ENCODE data around the gene ABHD11. TPM values are rescaled to one million over a fixed set of nuclear protein-coding genes. Genes with fewer than 3 reads are reported as not detected.

Gene ABHD11
- total and polyA plus RNA-seq, 9 of the 15 experiments (the other 6 are each of a cell fraction or from before 2014, with no cell fraction given): 7.7 to 44.2 (median 18.9) TPM

DNA sequence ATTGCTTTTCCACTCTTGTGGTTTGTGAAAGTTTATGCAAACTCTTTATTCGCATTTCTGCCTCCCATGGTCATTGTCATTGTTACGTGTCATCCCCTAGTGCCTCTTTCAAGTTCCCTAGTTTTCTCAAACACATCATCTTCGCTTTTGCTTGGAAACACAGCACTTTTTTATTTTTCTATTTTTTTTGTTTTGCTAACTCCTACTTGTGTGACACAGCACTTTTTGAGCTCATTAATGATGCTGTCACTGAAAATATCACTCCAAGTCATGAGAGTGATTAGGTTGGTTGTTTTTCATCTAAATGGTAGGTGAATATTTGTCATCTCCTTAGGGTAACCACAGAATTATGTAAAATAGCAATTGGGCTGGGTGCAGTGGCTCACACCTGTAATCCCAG lies 10.7 kb downstream of the ABHD11 start (continued):
- TF ChIP-seq, protein P1, sequence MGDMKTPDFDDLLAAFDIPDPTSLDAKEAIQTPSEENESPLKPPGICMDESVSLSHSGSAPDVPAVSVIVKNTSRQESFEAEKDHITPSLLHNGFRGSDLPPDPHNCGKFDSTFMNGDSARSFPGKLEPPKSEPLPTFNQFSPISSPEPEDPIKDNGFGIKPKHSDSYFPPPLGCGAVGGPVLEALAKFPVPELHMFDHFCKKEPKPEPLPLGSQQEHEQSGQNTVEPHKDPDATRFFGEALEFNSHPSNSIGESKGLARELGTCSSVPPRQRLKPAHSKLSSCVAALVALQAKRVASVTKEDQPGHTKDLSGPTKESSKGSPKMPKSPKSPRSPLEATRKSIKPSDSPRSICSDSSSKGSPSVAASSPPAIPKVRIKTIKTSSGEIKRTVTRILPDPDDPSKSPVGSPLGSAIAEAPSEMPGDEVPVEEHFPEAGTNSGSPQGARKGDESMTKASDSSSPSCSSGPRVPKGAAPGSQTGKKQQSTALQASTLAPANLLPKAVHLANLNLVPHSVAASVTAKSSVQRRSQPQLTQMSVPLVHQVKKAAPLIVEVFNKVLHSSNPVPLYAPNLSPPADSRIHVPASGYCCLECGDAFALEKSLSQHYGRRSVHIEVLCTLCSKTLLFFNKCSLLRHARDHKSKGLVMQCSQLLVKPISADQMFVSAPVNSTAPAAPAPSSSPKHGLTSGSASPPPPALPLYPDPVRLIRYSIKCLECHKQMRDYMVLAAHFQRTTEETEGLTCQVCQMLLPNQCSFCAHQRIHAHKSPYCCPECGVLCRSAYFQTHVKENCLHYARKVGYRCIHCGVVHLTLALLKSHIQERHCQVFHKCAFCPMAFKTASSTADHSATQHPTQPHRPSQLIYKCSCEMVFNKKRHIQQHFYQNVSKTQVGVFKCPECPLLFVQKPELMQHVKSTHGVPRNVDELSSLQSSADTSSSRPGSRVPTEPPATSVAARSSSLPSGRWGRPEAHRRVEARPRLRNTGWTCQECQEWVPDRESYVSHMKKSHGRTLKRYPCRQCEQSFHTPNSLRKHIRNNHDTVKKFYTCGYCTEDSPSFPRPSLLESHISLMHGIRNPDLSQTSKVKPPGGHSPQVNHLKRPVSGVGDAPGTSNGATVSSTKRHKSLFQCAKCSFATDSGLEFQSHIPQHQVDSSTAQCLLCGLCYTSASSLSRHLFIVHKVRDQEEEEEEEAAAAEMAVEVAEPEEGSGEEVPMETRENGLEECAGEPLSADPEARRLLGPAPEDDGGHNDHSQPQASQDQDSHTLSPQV (IDR thresholded peaks at IDR 0.05): no peak
- TF ChIP-seq SMARCE1 (IDR thresholded peaks at IDR 0.05): 0 out of 2 replicates have a peak, but pooled peaks have one; percentile 38
- TF ChIP-seq MEIS2 (IDR thresholded peaks at IDR 0.05; ENCODE audit: partially characterized antibody): peak; percentile 41
- TF ChIP-seq, protein P2, sequence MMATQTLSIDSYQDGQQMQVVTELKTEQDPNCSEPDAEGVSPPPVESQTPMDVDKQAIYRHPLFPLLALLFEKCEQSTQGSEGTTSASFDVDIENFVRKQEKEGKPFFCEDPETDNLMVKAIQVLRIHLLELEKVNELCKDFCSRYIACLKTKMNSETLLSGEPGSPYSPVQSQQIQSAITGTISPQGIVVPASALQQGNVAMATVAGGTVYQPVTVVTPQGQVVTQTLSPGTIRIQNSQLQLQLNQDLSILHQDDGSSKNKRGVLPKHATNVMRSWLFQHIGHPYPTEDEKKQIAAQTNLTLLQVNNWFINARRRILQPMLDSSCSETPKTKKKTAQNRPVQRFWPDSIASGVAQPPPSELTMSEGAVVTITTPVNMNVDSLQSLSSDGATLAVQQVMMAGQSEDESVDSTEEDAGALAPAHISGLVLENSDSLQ (IDR thresholded peaks at IDR 0.05): peak; percentile 46; the same call in 1 of the 2 replicates
- peak; percentile 94 for TF ChIP-seq C11orf30 (IDR thresholded peaks at IDR 0.05; ENCODE audit: low read depth)

DNA sequence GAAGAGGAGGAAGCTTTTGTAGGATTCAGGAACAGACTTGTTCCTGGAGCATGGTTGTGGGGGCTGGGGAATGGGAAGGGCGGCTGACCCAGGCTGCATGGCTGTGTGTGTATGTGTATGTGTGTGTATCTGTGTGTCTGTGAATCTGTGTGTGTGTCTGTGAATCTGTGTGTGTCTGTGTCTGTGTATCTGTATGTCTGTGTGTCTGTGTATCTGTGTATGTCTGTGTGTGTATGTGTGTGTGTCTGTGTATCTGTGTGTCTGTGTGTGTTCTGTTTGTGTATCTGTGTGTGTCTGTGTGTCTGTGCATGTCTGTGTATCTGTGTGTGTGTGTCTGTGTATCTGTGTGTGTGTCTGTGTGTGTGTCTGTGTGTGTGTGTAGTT lies 12.5 kb downstream of the ABHD11 start:
- Histone ChIP-seq H3K4me3 (no peak overlapping the region), H3K27ac (ENCODE audit: extremely low read depth, low read depth, low read length) (no peak overlapping the region), H3K27me3 (ENCODE audit: control insufficient read depth in 2 of 2, insufficient read depth in 2 of 2, low read length in 2 of 2) (no peaks in the 10 kb centered on the region), H2AFZ (ENCODE audit: low read depth, low read length) (0 out of 2 replicates have a peak overlapping the region, but pooled peaks have one; percentile 25), H4K20me1 (replicated peaks; ENCODE audit: control insufficient read depth, insufficient read depth, low read length) (peaks cover 3% of the 10 kb centered on the region; the same call in 1 of the 2 replicates), H3K4me2 (ENCODE audit: insufficient read depth, low read length) (no peak overlapping the region), H3K36me3 (ENCODE audit: control insufficient read depth, insufficient read depth, low read length) (no peaks in the 10 kb centered on the region), H3K9me1 (ENCODE audit: control insufficient read depth, insufficient read depth, low read length) (no peaks in the 10 kb centered on the region), H3K9me3 (replicated peaks; ENCODE audit: control insufficient read depth, insufficient read depth, low read depth, low read length) (no peaks in the 10 kb centered on the region), H3K4me1 (replicated peaks in 1 of 2; ENCODE audit: control insufficient read depth in 2 of 2, insufficient read depth in 2 of 2, low read length in 2 of 2) (peaks cover 10 to 13% of the 10 kb centered on the region in 2 experiments; a peak in 4 of 5 replicates), H3K9ac (ENCODE audit: insufficient read depth in 1 of 2, low read depth in 2 of 2, low read length in 2 of 2) (no peak overlapping the region), H3K79me2 (ENCODE audit: control insufficient read depth, insufficient read depth, low read length) (no peaks in the 10 kb centered on the region)
- ChIA-PET CTCF (ENCODE audit: low intra/inter-chr PET ratio) (interaction anchor here (0.6 to 1.6 kb wide), 5 partner anchors 77 to 121 kb away, joined by 3 to 13 read pairs (median 4); no protein-coding TSS in a partner anchor), POLR2A (interaction anchor here (0.8 kb wide), 1 partner anchor 114 kb away, joined by 3 read pairs; no protein-coding TSS in a partner anchor)
- no TSS peak for BruUV-seq (replicated peaks)
- ATAC-seq (peak; percentile 60), FAIRE-seq (no peak), DNase-seq (ENCODE audit: extremely low read depth in 1 of 4, low spot score in 3 of 4) (no peak)
- in situ Hi-C loops (cut with MboI) (no loop called here), intact Hi-C loops (cut with micrococcal nuclease) (no loop called here)
- 35% methylated on average over 1 of the region's 1 CpG for WGBS (ENCODE audit: insufficient coverage, low coverage, missing lambda C conversion rate)
- TF ChIP-seq, protein P3, sequence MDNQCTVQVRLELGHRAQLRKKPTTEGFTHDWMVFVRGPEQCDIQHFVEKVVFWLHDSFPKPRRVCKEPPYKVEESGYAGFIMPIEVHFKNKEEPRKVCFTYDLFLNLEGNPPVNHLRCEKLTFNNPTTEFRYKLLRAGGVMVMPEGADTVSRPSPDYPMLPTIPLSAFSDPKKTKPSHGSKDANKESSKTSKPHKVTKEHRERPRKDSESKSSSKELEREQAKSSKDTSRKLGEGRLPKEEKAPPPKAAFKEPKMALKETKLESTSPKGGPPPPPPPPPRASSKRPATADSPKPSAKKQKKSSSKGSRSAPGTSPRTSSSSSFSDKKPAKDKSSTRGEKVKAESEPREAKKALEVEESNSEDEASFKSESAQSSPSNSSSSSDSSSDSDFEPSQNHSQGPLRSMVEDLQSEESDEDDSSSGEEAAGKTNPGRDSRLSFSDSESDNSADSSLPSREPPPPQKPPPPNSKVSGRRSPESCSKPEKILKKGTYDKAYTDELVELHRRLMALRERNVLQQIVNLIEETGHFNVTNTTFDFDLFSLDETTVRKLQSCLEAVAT (IDR thresholded peaks at IDR 0.05): peak; percentile 70 to 72; a peak in 1 of 4 replicates
- TF ChIP-seq HDGF (IDR thresholded peaks at IDR 0.05) (peak; percentile 48; the same call in 1 of the 2 replicates), FIP1L1 (IDR thresholded peaks at IDR 0.05; ENCODE audit: low read depth, low read length, poor library complexity, severe bottlenecking) (no peak)
- TF ChIP-seq, protein P4, sequence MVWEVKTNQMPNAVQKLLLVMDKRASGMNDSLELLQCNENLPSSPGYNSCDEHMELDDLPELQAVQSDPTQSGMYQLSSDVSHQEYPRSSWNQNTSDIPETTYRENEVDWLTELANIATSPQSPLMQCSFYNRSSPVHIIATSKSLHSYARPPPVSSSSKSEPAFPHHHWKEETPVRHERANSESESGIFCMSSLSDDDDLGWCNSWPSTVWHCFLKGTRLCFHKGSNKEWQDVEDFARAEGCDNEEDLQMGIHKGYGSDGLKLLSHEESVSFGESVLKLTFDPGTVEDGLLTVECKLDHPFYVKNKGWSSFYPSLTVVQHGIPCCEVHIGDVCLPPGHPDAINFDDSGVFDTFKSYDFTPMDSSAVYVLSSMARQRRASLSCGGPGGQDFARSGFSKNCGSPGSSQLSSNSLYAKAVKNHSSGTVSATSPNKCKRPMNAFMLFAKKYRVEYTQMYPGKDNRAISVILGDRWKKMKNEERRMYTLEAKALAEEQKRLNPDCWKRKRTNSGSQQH (CRISPR knock-in tag; IDR thresholded peaks at IDR 0.05): peak; percentile 90
- TF ChIP-seq, protein P5, sequence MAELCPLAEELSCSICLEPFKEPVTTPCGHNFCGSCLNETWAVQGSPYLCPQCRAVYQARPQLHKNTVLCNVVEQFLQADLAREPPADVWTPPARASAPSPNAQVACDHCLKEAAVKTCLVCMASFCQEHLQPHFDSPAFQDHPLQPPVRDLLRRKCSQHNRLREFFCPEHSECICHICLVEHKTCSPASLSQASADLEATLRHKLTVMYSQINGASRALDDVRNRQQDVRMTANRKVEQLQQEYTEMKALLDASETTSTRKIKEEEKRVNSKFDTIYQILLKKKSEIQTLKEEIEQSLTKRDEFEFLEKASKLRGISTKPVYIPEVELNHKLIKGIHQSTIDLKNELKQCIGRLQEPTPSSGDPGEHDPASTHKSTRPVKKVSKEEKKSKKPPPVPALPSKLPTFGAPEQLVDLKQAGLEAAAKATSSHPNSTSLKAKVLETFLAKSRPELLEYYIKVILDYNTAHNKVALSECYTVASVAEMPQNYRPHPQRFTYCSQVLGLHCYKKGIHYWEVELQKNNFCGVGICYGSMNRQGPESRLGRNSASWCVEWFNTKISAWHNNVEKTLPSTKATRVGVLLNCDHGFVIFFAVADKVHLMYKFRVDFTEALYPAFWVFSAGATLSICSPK (IDR thresholded peaks at IDR 0.05; ENCODE audit: borderline replicate concordance): peak; percentile 89; the same call in 1 of the 2 replicates

Measured in K562 (cell line).